Lower leg skin (tissue), 4 donors: ENCODE data around the gene NBL1. TPM values are rescaled to one million over a fixed set of nuclear protein-coding genes. Genes with fewer than 3 reads are reported as not detected.

Source experiments
- DNase-seq, 2 donors: peaks; one replicate each; pipeline ENCODE4 v3.0.0-alpha.2; 2019; ENCODE audit warnings: low spot score in 2 of 2
- H3K4me3 ChIP-seq: fragments of 200-600 bp; sonication (generic); 2 replicates; pipeline ENCODE4 v1.5.1; 2017; ENCODE audit warnings: mild to moderate bottlenecking, low read depth; ENCODE audit not compliant: poor library complexity, severe bottlenecking
- CTCF ChIP-seq, 3 donors: fragments of 450-650 bp; IDR thresholded peaks; one replicate each; pipeline ENCODE4 v1.5.1; 2016; ENCODE audit warnings: antibody characterized with exemption in 3 of 3, mild to moderate bottlenecking in 3 of 3, moderate library complexity in 2 of 3
- POLR2A ChIP-seq, 2 donors: fragments of 450-650 bp; IDR thresholded peaks; one replicate each; pipeline ENCODE4 v1.6.1; 2016 to 2017; ENCODE audit warnings: antibody characterized with exemption in 2 of 2, mild to moderate bottlenecking in 1 of 2, moderate library complexity in 1 of 2
- WGBS, 2 donors: methylation state at CpG; one replicate each; pipeline ENCODE4 v1.1.5; 2018; 5-methylcytosine and 5-hydroxymethylcytosine counted together
- intact Hi-C: fragments of 100-400 bp; cut with DNase I; formaldehyde crosslinking; loops from one replicate; pipeline ENCODE4 v1.15.0; 2023; ENCODE audit warnings: low total_unique reads
- total RNA-seq, 4 donors: library from RNA; depleted of rRNA; stranded (reverse); fragments of >200 nt; gene quantifications; one replicate each; pipeline ENCODE4 v1.1.0, GENCODE V29; 2016

Gene NBL1
- total RNA-seq, 4 donors from 2014 or later = 147 to 230 (median 210) TPM

GRCh38 chr1:19644681-19645410 lies 735 bp downstream of the NBL1 start:
- WGBS, 2 donors = 0 to 1% methylated on average over 43 to 52 of the region's 71 CpGs
- peak overlapping the region; percentile 70 for H3K4me3 ChIP-seq
- no peak for DNase-seq
- TF ChIP-seq POLR2A (IDR thresholded peaks at IDR 0.05) (no peak), CTCF (IDR thresholded peaks at IDR 0.05) (no peak)
- intact Hi-C loops = loop anchor here (5.0 to 10.0 kb wide), 2 partner anchors 160 to 298 kb away; partner anchors contain the start of gene CAPZB

- H3K4me3 ChIP-seq = peak overlapping the region; percentile 70
- intact Hi-C loops = loop anchor here (5.0 to 10.0 kb wide), 2 partner anchors 161 to 298 kb away; partner anchors contain the start of gene CAPZB
- no peak for DNase-seq
- TF ChIP-seq CTCF (IDR thresholded peaks at IDR 0.05) (no peak), POLR2A (IDR thresholded peaks at IDR 0.05) (no peak)
- WGBS, 2 donors = 18 to 21% methylated on average over 20 to 27 of the region's 30 CpGs
Observed at GRCh38 chr1:19645411-19646251, 1.5 kb downstream of the NBL1 start.

- 44 to 46% methylated on average over 9 of the region's 9 CpGs for WGBS, 2 donors
Observed at GRCh38 chr1:19646377-19647319, 2.5 kb downstream of the NBL1 start.

GRCh38 chr1:19647643-19648042 lies 3.5 kb downstream of the NBL1 start:
- TF ChIP-seq POLR2A (IDR thresholded peaks at IDR 0.05) (no peak), CTCF (IDR thresholded peaks at IDR 0.05) (no peak)
- DNase-seq = no peak
- no peak overlapping the region for H3K4me3 ChIP-seq
- intact Hi-C loops = loop anchor here (5.0 to 10.0 kb wide), 2 partner anchors 163 to 300 kb away; partner anchors contain the start of gene CAPZB
- 30 to 33% methylated on average over 16 of the region's 16 CpGs for WGBS, 2 donors

More at GRCh38 chr1:19646377-19647319, 2.5 kb downstream of the NBL1 start:
- TF ChIP-seq POLR2A (IDR thresholded peaks at IDR 0.05) = no peak
- TF ChIP-seq CTCF (IDR thresholded peaks at IDR 0.05) = no peak
- DNase-seq = no peak
- H3K4me3 ChIP-seq = no peak overlapping the region
- intact Hi-C loops = loop anchor here (5.0 to 10.0 kb wide), 2 partner anchors 162 to 299 kb away; partner anchors contain the start of gene CAPZB

GRCh38 chr1:19648239-19648638 lies 4.1 kb downstream of the NBL1 start:
- H3K4me3 ChIP-seq = no peak overlapping the region
- intact Hi-C loops = loop anchor here (5.0 to 10.0 kb wide), 2 partner anchors 163 to 301 kb away; partner anchors contain the start of gene CAPZB
- TF ChIP-seq POLR2A (IDR thresholded peaks at IDR 0.05) (no peak), CTCF (IDR thresholded peaks at IDR 0.05) (no peak)
- DNase-seq = no peak
- 43 to 47% methylated on average over 14 of the region's 14 CpGs for WGBS, 2 donors
